Vagina (tissue), 2 donors: ENCODE measurements around the gene SIVA1. TPM values are rescaled to one million over a fixed set of nuclear protein-coding genes. Genes with fewer than 3 reads are reported as not detected.

Experiments used
- DNase-seq, 2 donors: peaks; one replicate each; pipeline ENCODE4 v3.0.0-alpha.2; 2017; ENCODE audit errors: extremely low spot score in 2 of 2
- H3K27ac ChIP-seq: fragments of 200-600 bp; sonication (generic); one replicate; pipeline ENCODE4 v1.5.1; 2019
- H3K27me3 ChIP-seq: fragments of 200-600 bp; sonication (generic); one replicate; pipeline ENCODE4 v1.5.1; 2019
- H3K36me3 ChIP-seq, 2 donors: fragments of 200-600 bp; sonication (generic); one replicate each; pipeline ENCODE4 v1.5.1; 2017 to 2019
- H3K4me1 ChIP-seq: fragments of 200-600 bp; sonication (generic); one replicate; pipeline ENCODE4 v1.5.1; 2019
- H3K4me3 ChIP-seq, 2 donors: fragments of 200-600 bp; sonication (generic); 1 replicate in 1 of 2; 2 replicates in 1 of 2; pipeline ENCODE4 v1.5.1; 2016 to 2019
- H3K9me3 ChIP-seq: fragments of 200-600 bp; sonication (generic); one replicate; pipeline ENCODE4 v1.5.1; 2019
- CTCF ChIP-seq, 3 experiments: fragments of 450-650 bp in 2 of 3; fragments of 200-600 bp in 1 of 3; sonication (generic) in 1 of 3; IDR thresholded peaks; one replicate each; pipeline ENCODE4 v1.5.1; 2017 to 2019; ENCODE audit warnings: antibody characterized with exemption in 3 of 3, mild to moderate bottlenecking in 2 of 3, moderate library complexity in 2 of 3
- POLR2A ChIP-seq, 2 donors: fragments of 450-650 bp; IDR thresholded peaks; one replicate each; pipeline ENCODE4 v1.6.1; 2017; ENCODE audit warnings: antibody characterized with exemption in 2 of 2, mild to moderate bottlenecking in 2 of 2, moderate library complexity in 2 of 2
- POLR2AphosphoS5 ChIP-seq, 2 donors: sonication (generic); formaldehyde crosslinking; IDR thresholded peaks; one replicate each; pipeline ENCODE4 v1.9.0; 2017; ENCODE audit warnings: antibody characterized with exemption in 2 of 2, mild to moderate bottlenecking in 2 of 2, low read depth in 1 of 2; ENCODE audit not compliant: insufficient read depth in 1 of 2
- intact Hi-C: fragments of 100-400 bp; cut with DNase I; formaldehyde crosslinking; loops from one replicate; pipeline ENCODE4 v1.15.1; 2023
- total RNA-seq: library from RNA; depleted of rRNA; stranded (reverse); fragments of >200 nt; gene quantifications from one replicate; pipeline ENCODE4 v1.2.3, GENCODE V29; 2016

SIVA1 gene
- total RNA-seq, 1 donor from 2014 or later, result 284 TPM

GRCh38 chr14:104710071-104710735, 42.7 kb upstream of the SIVA1 start:
- intact Hi-C loops, result no loop called here
- Histone ChIP-seq H3K36me3 (peaks cover 0 to 57% of the 10 kb centered on the region in 2 donors), H3K27ac (no peak overlapping the region), H3K4me1 (peaks cover 6% of the 10 kb centered on the region), H3K9me3 (no peaks in the 10 kb centered on the region), H3K27me3 (no peaks in the 10 kb centered on the region), H3K4me3 (no peak overlapping the region)
- DNase-seq, result no peak
- no peak for TF ChIP-seq CTCF (IDR thresholded peaks at IDR 0.05)
- TF ChIP-seq POLR2AphosphoS5 (IDR thresholded peaks at IDR 0.05; ENCODE audit: insufficient read depth in 1 of 2, low read depth in 1 of 2), result no peak
- no peak for TF ChIP-seq POLR2A (IDR thresholded peaks at IDR 0.05)

GRCh38 chr14:104712881-104713734, 39.8 kb upstream of the SIVA1 start:
- H3K4me1 ChIP-seq, result peaks cover 4% of the 10 kb centered on the region
- H3K27me3 ChIP-seq, result no peaks in the 10 kb centered on the region
- no peak overlapping the region for H3K4me3 ChIP-seq
- H3K27ac ChIP-seq, result no peak overlapping the region
- TF ChIP-seq CTCF (IDR thresholded peaks at IDR 0.05) (no peak), POLR2AphosphoS5 (IDR thresholded peaks at IDR 0.05; ENCODE audit: insufficient read depth in 1 of 2, low read depth in 1 of 2) (no peak), POLR2A (IDR thresholded peaks at IDR 0.05) (no peak)
- peaks cover 0 to 67% of the 10 kb centered on the region in 2 donors for H3K36me3 ChIP-seq
- H3K9me3 ChIP-seq, result no peaks in the 10 kb centered on the region
- no peak for DNase-seq
- intact Hi-C loops, result no loop called here

GRCh38 chr14:104714066-104714465, 38.9 kb upstream of the SIVA1 start:
- Histone ChIP-seq H3K36me3 (peaks cover 0 to 69% of the 10 kb centered on the region in 2 donors), H3K27me3 (no peaks in the 10 kb centered on the region), H3K4me1 (no peaks in the 10 kb centered on the region), H3K4me3 (no peak overlapping the region), H3K9me3 (no peaks in the 10 kb centered on the region), H3K27ac (no peak overlapping the region)
- TF ChIP-seq CTCF (IDR thresholded peaks at IDR 0.05), result no peak
- no peak for TF ChIP-seq POLR2AphosphoS5 (IDR thresholded peaks at IDR 0.05; ENCODE audit: insufficient read depth in 1 of 2, low read depth in 1 of 2)
- TF ChIP-seq POLR2A (IDR thresholded peaks at IDR 0.05), result no peak
- DNase-seq, result no peak
- intact Hi-C loops, result no loop called here

GRCh38 chr14:104714681-104715080, 38.3 kb upstream of the SIVA1 start:
- no peak overlapping the region for H3K27ac ChIP-seq
- H3K36me3 ChIP-seq, result peaks cover 0 to 69% of the 10 kb centered on the region in 2 donors
- H3K4me3 ChIP-seq, result no peak overlapping the region
- no peaks in the 10 kb centered on the region for H3K4me1 ChIP-seq
- no peak for DNase-seq
- intact Hi-C loops, result no loop called here
- H3K27me3 ChIP-seq, result no peaks in the 10 kb centered on the region
- no peaks in the 10 kb centered on the region for H3K9me3 ChIP-seq
- no peak for TF ChIP-seq CTCF (IDR thresholded peaks at IDR 0.05)
- no peak for TF ChIP-seq POLR2A (IDR thresholded peaks at IDR 0.05)
- no peak for TF ChIP-seq POLR2AphosphoS5 (IDR thresholded peaks at IDR 0.05; ENCODE audit: insufficient read depth in 1 of 2, low read depth in 1 of 2)

GRCh38 chr14:104715416-104715815, 37.5 kb upstream of the SIVA1 start:
- Histone ChIP-seq H3K36me3 (peaks cover 0 to 61% of the 10 kb centered on the region in 2 donors), H3K27me3 (no peaks in the 10 kb centered on the region), H3K9me3 (no peaks in the 10 kb centered on the region), H3K4me1 (no peaks in the 10 kb centered on the region), H3K4me3 (no peak overlapping the region), H3K27ac (no peak overlapping the region)
- intact Hi-C loops, result no loop called here
- no peak for DNase-seq
- TF ChIP-seq CTCF (IDR thresholded peaks at IDR 0.05), result no peak
- TF ChIP-seq POLR2AphosphoS5 (IDR thresholded peaks at IDR 0.05; ENCODE audit: insufficient read depth in 1 of 2, low read depth in 1 of 2), result no peak
